Epithelial cell of prostate (primary cell): Measurements from ENCODE around the gene ZNF212.

Source experiments
- DNase-seq: peaks from one replicate; pipeline ENCODE4 v3.0.0-alpha.2; 2011; ENCODE audit warnings: low read depth, low spot score
- H3K27ac ChIP-seq: fragments of 450-650 bp; 2 replicates; pipeline ENCODE4 v1.5.1; 2017; ENCODE audit warnings: mild to moderate bottlenecking

Gene ZNF212

DNA sequence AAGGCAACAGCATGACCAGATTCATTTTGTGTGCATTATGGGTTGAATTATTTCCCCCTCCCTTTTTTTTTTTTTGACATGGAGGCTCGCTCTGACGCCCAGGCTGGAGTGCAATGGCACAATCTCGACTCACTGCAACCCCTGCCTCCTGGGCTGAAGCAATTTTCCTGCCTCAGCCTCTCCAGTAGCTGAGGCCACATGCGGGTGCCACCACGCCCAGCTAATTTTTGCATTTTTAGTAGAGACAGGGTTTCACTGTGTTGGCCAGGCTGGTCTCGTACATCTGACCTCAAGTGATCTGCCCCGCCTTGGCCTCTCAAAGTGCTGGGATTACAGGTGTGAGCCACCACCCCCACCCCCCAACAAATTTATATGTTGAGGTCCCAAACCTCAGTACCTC lies 64.6 kb downstream of the ZNF212 start:
- H3K27ac ChIP-seq, result no peak overlapping the region
- no peak for DNase-seq
